Measurements from ENCODE around the gene SIGLEC7.

Gene SIGLEC7

GRCh38 chr19:51142119-51142518 is at the start of gene SIGLEC7:
Gene SIGLEC7, plus strand, starts transcription at chr19:51142301. Its CDS starts 69 bp downstream, at chr19:51142370.
- no peak for DNase-seq

DNA sequence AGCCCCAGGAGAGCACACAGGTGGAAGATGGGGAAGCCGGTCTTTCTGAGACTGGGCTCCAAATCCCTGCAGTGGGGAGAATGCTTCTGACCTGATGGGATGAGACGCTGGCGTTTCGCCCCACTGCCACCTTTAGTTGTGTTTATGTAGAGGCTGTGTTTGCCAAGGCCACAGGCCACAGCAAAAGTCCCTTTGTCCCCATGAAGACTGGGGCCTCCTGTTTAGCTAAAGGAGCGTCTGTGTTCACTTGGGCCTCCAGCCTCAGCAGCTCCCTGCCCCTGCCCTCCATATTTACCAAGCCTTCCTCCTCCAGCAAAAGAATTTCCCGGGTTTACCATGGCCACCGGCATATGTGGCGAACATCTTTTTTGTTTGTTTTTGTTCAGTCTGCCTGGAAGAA is 49.0 kb upstream of the SIGLEC7 start:
- DNase-seq, result no peak

GRCh38 chr19:51093510-51094345 is 48.4 kb upstream of the SIGLEC7 start:
- DNase-seq, result no peak

GRCh38 chr19:51094696-51095279 is 47.3 kb upstream of the SIGLEC7 start:
- peak; percentile 82 for DNase-seq

DNA sequence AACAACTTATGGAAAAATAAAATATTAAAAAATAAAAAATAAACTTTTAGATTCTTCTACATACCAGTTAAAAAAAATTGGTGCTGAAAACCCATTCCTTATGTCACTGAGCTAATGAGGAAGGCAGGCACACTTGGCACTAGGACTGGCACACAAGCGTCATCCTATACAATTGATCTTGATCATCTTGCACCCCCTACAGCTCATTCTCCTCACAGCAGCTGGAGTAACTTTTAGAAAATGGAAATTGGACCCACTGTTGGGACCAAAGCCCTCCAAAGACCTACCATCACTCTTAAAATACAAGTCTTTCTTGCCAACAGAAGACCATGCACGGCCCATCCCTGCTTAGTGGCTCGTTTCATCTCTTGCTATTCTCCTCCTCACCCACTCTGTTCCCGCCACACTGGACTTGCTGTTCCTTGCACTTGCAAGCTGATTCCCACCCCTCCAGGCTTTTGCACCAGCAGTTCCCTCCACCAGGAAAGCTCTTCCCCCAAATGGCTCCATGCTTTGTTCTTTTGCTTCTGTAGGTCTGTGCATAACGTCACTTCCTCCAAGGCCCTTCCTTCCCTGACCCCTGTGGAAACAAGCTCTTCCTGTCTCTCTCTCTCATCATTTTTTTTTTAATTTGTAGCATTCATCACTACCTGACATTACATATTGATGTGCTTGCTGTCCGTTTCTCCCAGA is 45.5 kb upstream of the SIGLEC7 start:
- no peak for DNase-seq

GRCh38 chr19:51097166-51097738 is 44.8 kb upstream of the SIGLEC7 start:
- peak; percentile 61 for DNase-seq

DNA sequence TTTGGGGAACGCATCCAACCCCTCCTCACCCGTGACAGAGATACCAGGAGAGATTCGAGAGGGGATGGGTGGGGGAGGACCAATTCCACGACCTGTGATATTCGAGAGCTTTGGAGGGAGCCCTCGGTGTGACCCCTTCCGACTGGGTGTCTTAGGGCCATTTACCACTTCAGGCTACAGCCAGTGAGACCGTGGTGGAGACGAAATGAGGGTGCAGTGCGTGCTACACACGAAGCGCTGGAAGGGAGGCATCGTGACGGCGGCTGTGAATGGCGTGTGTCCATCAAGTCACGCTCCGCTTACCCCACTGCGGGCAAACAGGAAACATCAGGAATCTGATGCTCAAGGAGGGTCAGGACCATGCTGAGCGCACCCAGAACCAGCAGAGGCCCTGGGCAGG is 44.3 kb upstream of the SIGLEC7 start:
- no peak for DNase-seq

DNA sequence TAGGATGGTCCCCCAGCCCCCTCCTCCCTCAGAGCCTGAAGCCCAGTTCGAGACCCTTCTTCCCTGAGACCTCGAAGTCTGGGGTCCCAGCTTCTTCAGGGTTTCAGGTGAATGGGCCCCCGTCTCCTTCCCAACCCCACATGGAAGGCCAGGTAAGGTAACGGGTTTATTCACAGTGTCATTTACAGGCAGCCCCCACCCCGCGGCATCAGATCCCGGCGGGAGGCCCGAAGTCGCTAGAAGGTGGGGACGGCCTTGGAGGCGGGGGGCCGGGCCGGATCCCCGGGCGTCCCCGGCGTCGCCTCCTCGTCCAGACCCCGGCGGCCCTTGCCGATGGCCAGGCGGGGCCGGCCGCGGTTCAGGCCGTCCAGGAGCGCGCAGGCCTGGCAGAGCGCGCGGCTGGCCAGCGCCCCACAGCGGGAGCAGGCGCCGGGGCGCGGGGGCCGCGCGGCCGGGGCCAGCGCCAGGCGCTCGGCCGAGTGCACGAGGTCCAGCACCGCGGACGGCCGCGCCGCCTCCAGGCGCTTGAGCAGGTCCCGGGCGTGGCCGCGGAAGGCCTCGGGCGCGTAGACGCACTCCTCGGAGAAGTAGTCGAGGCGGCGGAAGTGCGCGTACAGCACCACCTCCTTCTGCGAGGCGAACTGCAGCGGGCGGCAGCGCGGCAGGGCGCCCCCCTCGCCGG is 43.6 kb upstream of the SIGLEC7 start:
- DNase-seq, result peak; percentile 68

DNA sequence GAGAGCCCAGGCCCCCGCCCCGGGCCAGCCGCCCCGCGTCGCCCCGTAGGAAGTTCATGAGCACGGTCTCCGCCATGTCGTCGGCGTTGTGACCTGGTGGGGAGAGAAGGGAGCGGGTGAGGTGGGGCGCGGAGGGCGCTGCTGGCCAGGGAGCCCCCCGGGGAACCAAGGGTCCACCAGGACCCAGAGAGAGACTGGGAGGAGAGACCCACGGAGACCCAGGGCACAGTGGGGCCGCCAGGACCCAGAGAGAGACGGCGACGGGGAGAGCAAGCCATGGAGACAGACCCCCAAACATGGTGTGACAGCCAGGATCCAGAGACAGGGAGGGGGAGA is 43.1 kb upstream of the SIGLEC7 start:
- no peak for DNase-seq

DNA sequence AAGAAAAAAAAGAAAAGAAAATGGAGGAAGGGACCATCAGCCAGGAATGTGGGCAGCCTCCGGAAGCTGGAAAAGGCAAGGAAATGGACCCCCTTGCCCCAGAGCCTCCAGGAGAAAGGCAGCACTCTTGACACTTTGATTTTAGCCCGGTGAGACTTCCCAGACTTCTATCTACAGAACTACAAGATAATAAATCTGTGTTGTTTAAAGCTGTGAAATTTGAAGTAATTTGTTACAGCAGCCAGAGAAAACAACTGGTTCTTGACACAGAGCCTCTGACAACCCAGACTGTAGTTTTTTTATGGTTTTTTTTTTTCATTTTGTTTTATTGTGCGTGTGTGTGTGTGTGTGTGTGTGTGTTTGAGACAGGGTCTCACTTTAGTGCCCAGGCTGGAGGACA is 41.5 kb upstream of the SIGLEC7 start:
- DNase-seq, result no peak

GRCh38 chr19:51101171-51101865 is 40.8 kb upstream of the SIGLEC7 start:
- no peak for DNase-seq

DNA sequence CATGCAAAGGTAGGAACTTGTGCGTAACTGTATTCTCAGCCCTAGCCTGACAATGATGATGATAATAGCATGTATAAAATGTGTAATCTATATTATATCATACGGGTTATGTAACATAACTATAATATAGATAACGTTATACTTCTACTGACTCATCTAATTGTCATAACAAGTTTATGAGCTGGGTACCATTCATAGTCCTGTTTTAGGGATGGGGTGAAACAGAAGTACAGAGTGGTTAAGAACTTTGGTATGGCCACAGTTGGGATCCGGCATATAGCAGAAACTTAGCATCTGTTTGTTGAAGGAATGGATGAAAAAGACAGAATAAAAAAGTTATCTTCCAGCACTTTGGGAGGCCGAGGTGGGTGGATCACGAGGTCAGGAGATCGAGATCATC is 39.1 kb upstream of the SIGLEC7 start:
- no peak for DNase-seq

- peak; percentile 59 for DNase-seq
Measured at GRCh38 chr19:51103926-51104341, 38.2 kb upstream of the SIGLEC7 start.

GRCh38 chr19:51107406-51108065 is 34.6 kb upstream of the SIGLEC7 start:
- no peak for DNase-seq

- DNase-seq, result peak; percentile 99
Measured at GRCh38 chr19:51108066-51108804, 33.9 kb upstream of the SIGLEC7 start, which contains the start of gene CTU1. Gene CTU1, minus strand, starts transcription at chr19:51108409. Its CDS starts 3,840 bp downstream, at chr19:51104569.

DNA sequence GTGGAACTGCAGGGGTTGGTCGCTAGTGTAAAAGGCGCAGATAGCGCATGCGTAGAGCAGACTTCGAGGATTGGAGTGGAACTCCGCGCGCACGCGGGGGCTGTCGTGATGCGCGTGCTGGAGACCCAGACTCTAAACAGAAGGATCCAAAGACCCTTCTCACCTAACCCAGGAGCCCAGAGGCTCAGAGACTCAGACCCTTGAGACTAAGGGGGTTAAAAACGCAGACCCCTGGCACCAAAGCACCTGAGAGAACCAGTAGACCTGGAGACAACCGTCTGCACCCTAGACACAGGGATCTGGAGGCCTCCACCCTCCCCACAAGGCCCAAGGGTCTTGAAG is 33.3 kb upstream of the SIGLEC7 start:
- no peak for DNase-seq

DNA sequence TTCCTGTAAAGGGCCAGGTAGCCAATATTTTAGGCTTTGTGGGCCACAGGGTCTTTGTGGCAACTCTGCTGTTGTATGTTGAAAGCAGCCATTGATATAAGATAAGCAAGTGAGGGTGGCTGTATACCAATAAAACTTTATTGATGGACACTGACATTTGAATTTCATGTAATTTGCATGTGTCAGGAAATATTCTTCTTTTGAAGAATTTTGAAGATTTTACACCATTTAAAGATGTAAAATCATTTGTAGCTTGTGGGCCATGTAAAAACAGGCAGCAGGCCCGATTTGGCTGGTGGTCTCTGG is 31.5 kb upstream of the SIGLEC7 start:
- no peak for DNase-seq

GRCh38 chr19:51111606-51112005 is 30.5 kb upstream of the SIGLEC7 start:
- no peak for DNase-seq

GRCh38 chr19:51114087-51114729 is 27.9 kb upstream of the SIGLEC7 start:
- no peak for DNase-seq

GRCh38 chr19:51116736-51117286 is 25.3 kb upstream of the SIGLEC7 start:
- no peak for DNase-seq
